ENCODE measurements around the gene SPATA18.

Gene SPATA18

DNA sequence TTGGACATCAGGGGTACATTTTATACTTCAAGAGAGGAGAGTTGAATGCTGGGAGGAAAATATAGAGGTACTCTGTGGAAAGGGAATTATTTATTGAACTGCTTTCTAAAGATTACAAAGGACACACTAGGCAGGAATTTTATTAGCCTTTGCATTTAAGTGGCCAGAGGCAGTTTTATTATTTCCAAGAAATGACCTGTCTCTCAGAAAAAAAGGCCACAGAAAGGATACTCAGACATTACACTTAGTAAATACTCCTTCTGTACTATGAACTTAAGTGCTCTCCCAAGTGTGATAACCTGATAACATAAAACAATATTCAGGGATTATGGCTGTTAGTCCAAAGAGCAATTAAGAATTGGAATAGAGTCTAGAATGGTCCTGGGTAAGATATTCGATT, 38.5 kb upstream of the SPATA18 start:
- TF ChIP-seq CTCF (conservative IDR thresholded peaks at IDR 0.05; ENCODE audit: low read depth): no peak
- H3K27ac ChIP-seq: no peak overlapping the region
- no peak for DNase-seq (ENCODE audit: low spot score)
- ChIA-PET CTCF (no interaction called here), POLR2A (ENCODE audit: low non-redundant PET) (no interaction called here)

- POLR2A ChIA-PET (ENCODE audit: low non-redundant PET): no interaction called here
- CTCF ChIA-PET: no interaction called here
- no peak for TF ChIP-seq CTCF (conservative IDR thresholded peaks at IDR 0.05; ENCODE audit: low read depth)
- H3K27ac ChIP-seq: no peak overlapping the region
- no peak for DNase-seq (ENCODE audit: low spot score)
Measured at GRCh38 chr4:52014903-52015302, 36.2 kb upstream of the SPATA18 start.

- no peak for DNase-seq (ENCODE audit: low spot score)
- ChIA-PET POLR2A (ENCODE audit: low non-redundant PET) (no interaction called here), CTCF (no interaction called here)
- no peak overlapping the region for H3K27ac ChIP-seq
- no peak for TF ChIP-seq CTCF (conservative IDR thresholded peaks at IDR 0.05; ENCODE audit: low read depth)
Measured at GRCh38 chr4:52015366-52015765, 35.7 kb upstream of the SPATA18 start.

DNA sequence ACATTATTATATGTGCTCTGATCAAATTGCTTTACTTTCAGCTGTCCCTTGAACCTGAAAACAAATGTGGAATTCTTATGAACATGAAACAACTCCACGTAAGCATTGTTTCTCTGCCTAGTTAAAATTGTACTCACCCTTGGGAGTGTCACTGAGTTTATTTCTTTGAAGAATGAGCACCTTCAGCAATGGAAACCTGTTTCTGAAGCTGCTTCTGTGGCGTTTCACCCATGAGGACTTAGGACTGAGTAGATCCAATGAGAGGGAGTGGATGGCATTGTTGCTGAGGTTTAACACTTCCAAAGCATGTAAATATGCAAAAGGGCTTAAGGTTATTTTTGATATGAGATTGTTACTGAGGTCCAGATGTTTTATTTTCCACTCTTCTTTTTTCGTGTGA, 34.1 kb upstream of the SPATA18 start:
- TF ChIP-seq CTCF (conservative IDR thresholded peaks at IDR 0.05; ENCODE audit: low read depth): no peak
- CTCF ChIA-PET: no interaction called here
- POLR2A ChIA-PET (ENCODE audit: low non-redundant PET): no interaction called here

GRCh38 chr4:52017814-52018213, 33.3 kb upstream of the SPATA18 start:
- no peak for DNase-seq (ENCODE audit: low spot score)
- H3K27ac ChIP-seq: no peak overlapping the region
- POLR2A ChIA-PET (ENCODE audit: low non-redundant PET): no interaction called here
- CTCF ChIA-PET: no interaction called here
- TF ChIP-seq CTCF (conservative IDR thresholded peaks at IDR 0.05; ENCODE audit: low read depth): no peak

More for the DNA sequence above, 34.1 kb upstream of the SPATA18 start:
- no peak for DNase-seq (ENCODE audit: low spot score)
- H3K27ac ChIP-seq: no peak overlapping the region

DNA sequence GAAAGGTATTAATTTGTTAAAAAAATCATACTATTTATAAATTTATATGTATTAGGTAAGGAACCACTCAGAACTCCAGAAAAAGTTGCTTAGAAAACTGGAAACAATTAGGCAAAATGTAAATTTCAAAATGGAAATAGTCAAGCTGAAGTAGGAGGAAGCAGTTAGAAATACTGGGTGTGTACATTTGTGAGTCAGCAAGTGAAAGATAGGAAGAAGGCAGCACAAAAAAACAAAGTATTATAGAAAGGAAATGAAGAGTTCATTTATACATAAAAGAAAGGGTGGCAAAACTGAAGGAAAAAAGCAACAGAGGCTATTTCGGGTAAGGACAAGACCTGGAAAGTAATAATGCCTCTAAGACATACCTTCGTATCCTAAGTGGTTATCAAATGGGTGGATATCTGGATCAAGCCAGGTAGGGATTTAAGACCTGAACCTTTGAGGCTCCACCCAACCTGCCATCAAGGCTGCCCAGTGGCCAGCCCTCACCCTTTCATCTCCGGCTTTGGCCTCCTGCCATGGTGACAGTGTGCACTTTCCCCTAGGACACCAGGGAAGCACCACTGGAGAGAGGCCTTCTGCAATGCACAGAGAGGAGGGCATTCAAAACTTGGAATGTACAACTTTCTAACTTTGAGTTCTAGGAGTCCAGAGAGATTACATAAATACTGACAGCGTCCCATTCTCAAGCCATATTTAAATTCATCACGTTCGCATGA, 31.0 kb upstream of the SPATA18 start, which contains the start of gene LRRC66:
LRRC66 (minus strand) TSS at position 428 of the 722 bp plus-strand sequence. CDS start 2,750 bp downstream, outside the sequence.
- TF ChIP-seq CTCF (conservative IDR thresholded peaks at IDR 0.05; ENCODE audit: low read depth): no peak
- DNase-seq (ENCODE audit: low spot score): no peak
- POLR2A ChIA-PET (ENCODE audit: low non-redundant PET): no interaction called here
- H3K27ac ChIP-seq: peak within 1 kb of the TSS; percentile 50
- CTCF ChIA-PET: interaction anchor here (0.7 kb wide), 1 partner anchor 188 kb away, joined by 4 read pairs; no protein-coding TSS in a partner anchor
